RWPE2 (cell line): Measurements from ENCODE around the gene HSD17B13.
A peak's percentile ranks its signal among the peaks of the same experiment; 100 is the strongest.

ENCODE experiments used
- ATAC-seq: fragments of 200-7000 bp; cut with Tn5 transposase; 3 replicates; pipeline ENCODE4 v1.9.1; 2021; ENCODE audit warnings: low read depth
- DNase-seq: peaks from one replicate; pipeline ENCODE4 v3.0.0-alpha.2; 2020; ENCODE audit warnings: low spot score
- H3K27ac ChIP-seq: fragments of 450-650 bp; 2 replicates; pipeline ENCODE4 v1.5.1; 2017; ENCODE audit warnings: mild to moderate bottlenecking; ENCODE audit not compliant: poor library complexity, severe bottlenecking
- H3K27me3 ChIP-seq: fragments of 250-450 bp; sonication (Bioruptor Pico); 2 replicates; pipeline ENCODE4 v1.5.1; 2021; ENCODE audit warnings: mild to moderate bottlenecking, moderate library complexity; ENCODE audit not compliant: insufficient read depth, poor library complexity, severe bottlenecking
- H3K36me3 ChIP-seq: fragments of 250-450 bp; sonication (Bioruptor Pico); 2 replicates; pipeline ENCODE4 v1.5.1; 2020; ENCODE audit warnings: low read depth, mild to moderate bottlenecking, moderate library complexity
- H3K4me1 ChIP-seq: fragments of 250-450 bp; sonication (Bioruptor Pico); 2 replicates; pipeline ENCODE4 v1.5.1; 2021; ENCODE audit warnings: mild to moderate bottlenecking, moderate library complexity; ENCODE audit not compliant: insufficient read depth, poor library complexity, severe bottlenecking
- H3K4me3 ChIP-seq: fragments of 250-450 bp; sonication (Bioruptor Pico); 2 replicates; pipeline ENCODE4 v1.5.1; 2021; ENCODE audit warnings: mild to moderate bottlenecking, moderate library complexity; ENCODE audit not compliant: severe bottlenecking
- H3K9me3 ChIP-seq: fragments of 250-450 bp; sonication (Bioruptor Pico); 2 replicates; pipeline ENCODE4 v1.5.1; 2021; ENCODE audit warnings: mild to moderate bottlenecking, moderate library complexity; ENCODE audit not compliant: severe bottlenecking
- CTCF ChIP-seq: fragments of 450-650 bp; IDR thresholded peaks from one replicate; pipeline ENCODE4 v1.5.1; 2017; ENCODE audit warnings: mild to moderate bottlenecking, moderate library complexity; ENCODE audit not compliant: poor library complexity, severe bottlenecking

Gene HSD17B13

GRCh38 chr4:87360338-87360935 is 37.8 kb upstream of the HSD17B13 start:
- H3K36me3 ChIP-seq: no peaks in the 10 kb centered on the region
- DNase-seq: no peak
- H3K27me3 ChIP-seq: no peaks in the 10 kb centered on the region
- ATAC-seq: no peak
- no peak overlapping the region for H3K27ac ChIP-seq
- peaks cover 9% of the 10 kb centered on the region for H3K4me1 ChIP-seq
- H3K4me3 ChIP-seq: no peak overlapping the region
- no peak for TF ChIP-seq CTCF
- no peaks in the 10 kb centered on the region for H3K9me3 ChIP-seq

- Histone ChIP-seq H3K4me3 (no peak overlapping the region), H3K36me3 (no peaks in the 10 kb centered on the region), H3K4me1 (peaks cover 19% of the 10 kb centered on the region), H3K9me3 (no peaks in the 10 kb centered on the region), H3K27ac (no peak overlapping the region), H3K27me3 (no peaks in the 10 kb centered on the region)
- no peak for TF ChIP-seq CTCF
- ATAC-seq (no peak), DNase-seq (no peak)
Measured at GRCh38 chr4:87359258-87359657, 36.6 kb upstream of the HSD17B13 start.

- no peak for DNase-seq
- H3K27ac ChIP-seq: no peak overlapping the region
- ATAC-seq: peak; percentile 87
- no peaks in the 10 kb centered on the region for H3K36me3 ChIP-seq
- H3K4me3 ChIP-seq: no peak overlapping the region
- H3K4me1 ChIP-seq: peaks cover 25% of the 10 kb centered on the region
- no peak for TF ChIP-seq CTCF
- H3K27me3 ChIP-seq: no peaks in the 10 kb centered on the region
- H3K9me3 ChIP-seq: no peaks in the 10 kb centered on the region
Measured at GRCh38 chr4:87356832-87357526, 34.3 kb upstream of the HSD17B13 start.

- ATAC-seq (peak; percentile 63; the same call in 2 of the 3 replicates), DNase-seq (no peak)
- H3K27me3 ChIP-seq: no peaks in the 10 kb centered on the region
- peak overlapping the region; percentile 1 for H3K27ac ChIP-seq
- H3K4me3 ChIP-seq: no peak overlapping the region
- H3K36me3 ChIP-seq: no peaks in the 10 kb centered on the region
- peaks cover 25% of the 10 kb centered on the region for H3K4me1 ChIP-seq
- TF ChIP-seq CTCF: no peak
- H3K9me3 ChIP-seq: no peaks in the 10 kb centered on the region
Measured at GRCh38 chr4:87354168-87355102, 31.8 kb upstream of the HSD17B13 start.
